ENCODE measurements around the gene AP4E1.

DNA sequence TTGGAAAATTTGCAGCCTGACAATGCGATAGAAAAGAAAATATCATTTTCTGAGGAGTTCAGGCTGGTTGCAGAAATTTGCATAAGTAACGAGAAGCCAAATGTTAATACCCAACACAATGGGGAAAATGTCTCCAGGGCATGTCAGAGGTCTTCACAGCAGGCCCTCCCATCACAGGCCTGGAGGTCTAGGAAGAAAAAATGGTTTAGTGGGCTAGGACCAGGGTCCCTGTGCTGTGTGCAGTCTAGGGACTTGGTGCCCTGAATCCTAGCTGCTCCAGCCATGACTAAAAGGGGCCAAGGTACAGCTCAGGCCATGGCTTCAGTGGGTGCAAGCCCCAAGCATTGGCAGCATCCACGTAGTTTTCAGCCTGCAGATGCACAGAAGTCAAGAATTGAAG, 14.5 kb upstream of the AP4E1 start:
- TF ChIP-seq, protein P1, sequence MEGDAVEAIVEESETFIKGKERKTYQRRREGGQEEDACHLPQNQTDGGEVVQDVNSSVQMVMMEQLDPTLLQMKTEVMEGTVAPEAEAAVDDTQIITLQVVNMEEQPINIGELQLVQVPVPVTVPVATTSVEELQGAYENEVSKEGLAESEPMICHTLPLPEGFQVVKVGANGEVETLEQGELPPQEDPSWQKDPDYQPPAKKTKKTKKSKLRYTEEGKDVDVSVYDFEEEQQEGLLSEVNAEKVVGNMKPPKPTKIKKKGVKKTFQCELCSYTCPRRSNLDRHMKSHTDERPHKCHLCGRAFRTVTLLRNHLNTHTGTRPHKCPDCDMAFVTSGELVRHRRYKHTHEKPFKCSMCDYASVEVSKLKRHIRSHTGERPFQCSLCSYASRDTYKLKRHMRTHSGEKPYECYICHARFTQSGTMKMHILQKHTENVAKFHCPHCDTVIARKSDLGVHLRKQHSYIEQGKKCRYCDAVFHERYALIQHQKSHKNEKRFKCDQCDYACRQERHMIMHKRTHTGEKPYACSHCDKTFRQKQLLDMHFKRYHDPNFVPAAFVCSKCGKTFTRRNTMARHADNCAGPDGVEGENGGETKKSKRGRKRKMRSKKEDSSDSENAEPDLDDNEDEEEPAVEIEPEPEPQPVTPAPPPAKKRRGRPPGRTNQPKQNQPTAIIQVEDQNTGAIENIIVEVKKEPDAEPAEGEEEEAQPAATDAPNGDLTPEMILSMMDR (conservative IDR thresholded peaks at IDR 0.05; ENCODE audit: low read length), result no peak
- TF ChIP-seq EZH2phosphoT487 (IDR thresholded peaks at IDR 0.05; ENCODE audit: borderline replicate concordance), result no peak
